ENCODE results near the gene EGLN3.

DNA sequence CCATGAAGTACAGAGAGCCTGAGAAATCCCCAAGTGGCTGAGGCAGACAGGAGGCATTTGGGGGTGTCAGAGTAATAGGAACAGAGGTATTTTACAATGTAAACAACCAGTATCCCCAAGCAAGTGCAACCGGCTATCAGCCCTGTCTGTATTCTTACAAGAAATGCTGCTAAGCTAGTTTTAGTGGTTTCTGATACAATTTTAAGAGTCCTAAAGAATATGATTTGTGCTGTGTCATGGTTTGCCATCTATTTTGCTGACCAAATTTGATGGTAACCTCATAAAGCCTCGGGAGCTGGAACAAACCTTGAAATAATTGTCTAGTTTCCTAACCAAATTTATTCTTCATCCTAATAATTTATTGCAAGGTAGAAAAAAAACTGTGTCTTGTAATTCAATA, 46.7 kb upstream of the EGLN3 start:
- TF ChIP-seq GATA2 (IDR thresholded peaks at IDR 0.05; ENCODE audit: low read depth, low read length): no peak
- TF ChIP-seq GATA3 (IDR thresholded peaks at IDR 0.05; ENCODE audit: low read depth, low read length): no peak

All from SH-SY5Y (cell line).